HEK293T (cell line): ENCODE data around the gene ARHGAP23.

Source experiments
- ARNT ChIP-seq: fragments of 450-650 bp; IDR thresholded peaks from 2 replicates; pipeline ENCODE4 v1.6.1; 2017; ENCODE audit warnings: mild to moderate bottlenecking
- CTBP1 ChIP-seq: fragments of 450-650 bp; IDR thresholded peaks from 2 replicates; pipeline ENCODE4 v1.6.1; 2016; ENCODE audit warnings: borderline replicate concordance
- ELF4 ChIP-seq: fragments of 450-650 bp; IDR thresholded peaks from 2 replicates; pipeline ENCODE4 v1.6.1; 2017; ENCODE audit warnings: antibody characterized with exemption
- FOXA1 ChIP-seq: fragments of 450-650 bp; IDR thresholded peaks from 2 replicates; pipeline ENCODE4 v1.6.1; 2016; ENCODE audit warnings: mild to moderate bottlenecking
- FOXK2 ChIP-seq: fragments of 450-650 bp; IDR thresholded peaks from 2 replicates; pipeline ENCODE4 v1.6.1; 2016; ENCODE audit warnings: mild to moderate bottlenecking
- FOXM1 ChIP-seq: fragments of 450-650 bp; IDR thresholded peaks from 2 replicates; pipeline ENCODE4 v1.6.1; 2017; ENCODE audit warnings: mild to moderate bottlenecking, borderline replicate concordance
- SP1 ChIP-seq: fragments of 450-650 bp; IDR thresholded peaks from 2 replicates; pipeline ENCODE4 v1.6.1; 2017
- SUZ12 ChIP-seq: fragments of 450-650 bp; IDR thresholded peaks from 2 replicates; pipeline ENCODE4 v1.6.1; 2016; ENCODE audit warnings: mild to moderate bottlenecking
- TARDBP ChIP-seq: fragments of 450-650 bp; IDR thresholded peaks from 2 replicates; pipeline ENCODE4 v1.6.1; 2016
- TF ChIP-seq, protein P1 (sequence below): fragments of 450-650 bp; IDR thresholded peaks from 2 replicates; pipeline ENCODE4 v1.6.1; 2016

DNA sequence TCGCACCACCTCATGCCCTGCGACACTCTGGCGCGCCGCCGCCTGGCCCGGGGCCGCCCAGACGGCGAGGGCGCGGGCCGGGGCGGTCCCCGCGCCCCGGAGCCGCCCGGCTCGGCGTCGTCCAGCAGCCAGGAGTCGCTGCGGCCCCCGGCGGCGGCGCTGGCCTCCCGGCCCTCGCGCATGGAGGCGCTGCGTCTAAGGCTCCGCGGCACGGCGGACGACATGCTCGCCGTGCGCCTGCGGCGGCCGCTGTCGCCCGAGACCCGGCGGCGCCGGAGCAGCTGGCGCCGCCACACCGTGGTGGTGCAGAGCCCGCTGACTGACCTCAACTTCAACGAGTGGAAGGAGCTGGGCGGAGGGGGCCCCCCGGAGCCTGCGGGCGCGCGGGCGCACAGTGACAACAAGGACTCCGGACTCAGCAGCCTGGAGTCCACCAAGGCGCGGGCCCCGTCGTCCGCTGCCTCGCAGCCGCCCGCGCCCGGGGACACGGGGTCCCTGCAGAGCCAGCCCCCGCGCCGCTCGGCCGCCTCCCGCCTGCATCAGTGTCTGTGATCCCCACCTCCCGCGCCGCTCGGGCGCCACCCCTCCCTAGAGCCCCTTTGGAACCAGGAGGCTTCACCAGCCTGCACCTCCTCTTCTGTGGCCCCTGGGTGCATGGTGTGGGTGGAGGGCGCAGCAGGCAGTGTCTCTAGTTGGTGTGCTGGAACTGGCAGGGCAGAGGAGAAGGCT is 82.3 kb downstream of the ARHGAP23 start:
- TF ChIP-seq FOXA1 (no peak), FOXM1 (no peak), FOXK2 (no peak), SP1 (no peak), SUZ12 (no peak), CTBP1 (no peak), ELF4 (no peak), ARNT (no peak), TARDBP (no peak)
- TF ChIP-seq, protein P1, sequence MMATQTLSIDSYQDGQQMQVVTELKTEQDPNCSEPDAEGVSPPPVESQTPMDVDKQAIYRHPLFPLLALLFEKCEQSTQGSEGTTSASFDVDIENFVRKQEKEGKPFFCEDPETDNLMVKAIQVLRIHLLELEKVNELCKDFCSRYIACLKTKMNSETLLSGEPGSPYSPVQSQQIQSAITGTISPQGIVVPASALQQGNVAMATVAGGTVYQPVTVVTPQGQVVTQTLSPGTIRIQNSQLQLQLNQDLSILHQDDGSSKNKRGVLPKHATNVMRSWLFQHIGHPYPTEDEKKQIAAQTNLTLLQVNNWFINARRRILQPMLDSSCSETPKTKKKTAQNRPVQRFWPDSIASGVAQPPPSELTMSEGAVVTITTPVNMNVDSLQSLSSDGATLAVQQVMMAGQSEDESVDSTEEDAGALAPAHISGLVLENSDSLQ: no peak
